ENCODE measurements around the gene PARN.

PARN gene

DNA sequence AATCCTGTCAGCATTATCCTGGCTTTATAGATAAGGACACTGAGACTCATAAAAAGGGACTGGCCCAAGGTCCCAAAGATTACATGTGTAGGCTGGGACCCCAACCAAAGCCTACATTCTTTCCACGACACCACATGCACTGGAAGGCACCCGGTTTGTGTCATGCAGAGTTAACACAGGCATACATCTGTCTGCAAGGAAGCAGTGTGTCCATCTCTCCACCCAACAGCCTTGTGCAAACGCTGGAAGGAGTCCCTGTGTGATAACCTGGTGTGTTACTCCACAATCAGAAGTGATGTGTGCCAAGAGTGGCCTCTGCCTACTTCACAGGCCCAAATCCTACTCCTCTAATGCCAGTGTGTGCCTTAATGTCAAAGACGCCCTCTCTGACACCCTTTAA, 139.8 kb downstream of the PARN start:
- no peak for DNase-seq (ENCODE audit: low read depth)
- no peak overlapping the region for H3K4me3 ChIP-seq (ENCODE audit: control insufficient read depth, low read depth, low read length)
- TF ChIP-seq, protein P1, sequence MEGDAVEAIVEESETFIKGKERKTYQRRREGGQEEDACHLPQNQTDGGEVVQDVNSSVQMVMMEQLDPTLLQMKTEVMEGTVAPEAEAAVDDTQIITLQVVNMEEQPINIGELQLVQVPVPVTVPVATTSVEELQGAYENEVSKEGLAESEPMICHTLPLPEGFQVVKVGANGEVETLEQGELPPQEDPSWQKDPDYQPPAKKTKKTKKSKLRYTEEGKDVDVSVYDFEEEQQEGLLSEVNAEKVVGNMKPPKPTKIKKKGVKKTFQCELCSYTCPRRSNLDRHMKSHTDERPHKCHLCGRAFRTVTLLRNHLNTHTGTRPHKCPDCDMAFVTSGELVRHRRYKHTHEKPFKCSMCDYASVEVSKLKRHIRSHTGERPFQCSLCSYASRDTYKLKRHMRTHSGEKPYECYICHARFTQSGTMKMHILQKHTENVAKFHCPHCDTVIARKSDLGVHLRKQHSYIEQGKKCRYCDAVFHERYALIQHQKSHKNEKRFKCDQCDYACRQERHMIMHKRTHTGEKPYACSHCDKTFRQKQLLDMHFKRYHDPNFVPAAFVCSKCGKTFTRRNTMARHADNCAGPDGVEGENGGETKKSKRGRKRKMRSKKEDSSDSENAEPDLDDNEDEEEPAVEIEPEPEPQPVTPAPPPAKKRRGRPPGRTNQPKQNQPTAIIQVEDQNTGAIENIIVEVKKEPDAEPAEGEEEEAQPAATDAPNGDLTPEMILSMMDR (conservative IDR thresholded peaks at IDR 0.05; ENCODE audit: control insufficient read depth, insufficient read depth, low read depth, low read length), result no peak

DNA sequence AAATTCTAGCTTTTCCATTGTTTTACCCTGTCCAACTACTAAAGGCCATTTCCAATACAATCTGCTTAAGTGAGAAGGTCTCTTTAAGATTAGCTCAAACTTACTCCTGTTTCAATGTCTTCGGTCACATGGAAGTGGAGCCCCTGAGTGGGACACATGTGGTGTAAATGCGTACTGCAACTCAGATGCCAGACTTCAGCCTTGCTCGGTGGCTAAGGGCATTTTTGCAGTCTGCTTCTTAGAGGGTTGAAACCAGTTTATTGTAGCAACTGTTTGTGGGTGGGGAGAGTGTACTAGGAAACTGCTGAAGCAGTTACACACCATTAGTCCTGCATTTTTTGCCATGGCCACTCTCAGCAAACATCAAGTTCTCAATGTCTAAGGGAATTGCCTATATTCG, 140.6 kb downstream of the PARN start:
- no peak for DNase-seq (ENCODE audit: low read depth)

GRCh38 chr16:14487579-14487978, 142.5 kb downstream of the PARN start:
- H3K4me3 ChIP-seq (ENCODE audit: control insufficient read depth, low read depth, low read length), result no peak overlapping the region
- TF ChIP-seq, protein P1 (conservative IDR thresholded peaks at IDR 0.05; ENCODE audit: control insufficient read depth, insufficient read depth, low read depth, low read length), result no peak
- DNase-seq (ENCODE audit: low read depth), result no peak

More for the DNA sequence above, 140.6 kb downstream of the PARN start:
- TF ChIP-seq, protein P1 (conservative IDR thresholded peaks at IDR 0.05; ENCODE audit: control insufficient read depth, insufficient read depth, low read depth, low read length), result peak; percentile 24
- no peak overlapping the region for H3K4me3 ChIP-seq (ENCODE audit: control insufficient read depth, low read depth, low read length)

DNA sequence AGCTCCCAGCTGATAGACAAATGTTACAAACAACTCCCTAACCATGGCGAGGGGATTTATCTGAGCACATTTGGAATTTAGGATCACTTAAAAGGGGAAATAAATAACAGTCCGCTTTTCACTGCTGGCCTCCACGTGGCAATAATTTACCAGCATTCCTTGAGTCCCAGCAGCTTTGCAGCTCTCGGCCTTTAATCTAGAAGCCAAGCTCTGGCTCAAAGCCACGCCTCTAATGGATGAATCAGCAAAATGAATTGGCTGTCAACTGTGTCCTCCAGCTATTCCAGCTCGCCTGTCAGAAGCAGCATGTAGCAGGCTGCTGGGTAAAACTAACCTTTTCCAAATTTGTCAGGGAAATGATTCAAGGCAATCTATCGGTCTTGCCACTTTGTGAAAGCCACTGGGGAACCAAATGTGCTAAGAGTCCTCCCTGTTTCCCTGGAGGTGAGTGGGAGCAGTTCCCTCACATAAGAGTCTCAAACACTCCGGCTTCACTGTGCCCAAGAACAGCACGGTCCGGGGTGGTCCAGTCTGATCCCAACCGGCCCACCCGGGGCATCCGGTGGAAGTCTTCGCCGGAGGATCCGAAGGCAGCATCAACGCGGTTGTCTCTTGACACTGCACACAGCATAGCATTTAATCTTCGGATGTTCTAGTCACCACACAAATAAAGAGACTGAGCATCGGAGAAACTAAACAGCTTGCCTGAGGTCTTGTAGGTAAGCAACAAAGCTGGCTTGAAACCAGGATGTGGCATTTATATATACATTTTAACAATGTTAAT, 143.3 kb downstream of the PARN start:
- TF ChIP-seq, protein P1 (conservative IDR thresholded peaks at IDR 0.05; ENCODE audit: control insufficient read depth, insufficient read depth, low read depth, low read length), result no peak
- DNase-seq (ENCODE audit: low read depth), result peak; percentile 97
- H3K4me3 ChIP-seq (ENCODE audit: control insufficient read depth, low read depth, low read length), result peak overlapping the region; percentile 46

- peak; percentile 22 for DNase-seq (ENCODE audit: low read depth)
- TF ChIP-seq, protein P1 (conservative IDR thresholded peaks at IDR 0.05; ENCODE audit: control insufficient read depth, insufficient read depth, low read depth, low read length), result no peak
- H3K4me3 ChIP-seq (ENCODE audit: control insufficient read depth, low read depth, low read length), result no peak overlapping the region
Measured at GRCh38 chr16:14485811-14486519, 144.1 kb downstream of the PARN start.

DNA sequence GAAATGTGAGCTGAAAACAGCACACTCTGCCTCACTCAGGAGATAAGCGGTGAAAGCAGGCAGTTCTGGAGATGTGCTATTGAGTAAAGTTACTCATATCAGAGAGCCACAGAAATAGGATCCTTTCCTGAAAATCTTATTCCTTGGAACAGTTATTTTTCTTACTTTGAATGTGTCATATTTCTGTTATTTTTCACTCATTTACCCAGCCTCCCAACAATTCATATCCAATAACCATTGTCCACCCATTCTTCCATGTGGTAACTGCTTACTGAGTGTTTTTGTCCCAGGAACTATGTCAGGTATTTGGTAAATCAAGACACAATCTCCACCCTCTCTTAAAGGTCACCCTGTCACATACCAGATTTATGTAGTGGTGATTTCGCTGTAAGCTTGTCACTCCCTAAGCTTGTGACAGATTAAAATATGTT, 144.9 kb downstream of the PARN start:
- peak; percentile 26 for DNase-seq (ENCODE audit: low read depth)

More for the DNA sequence above, 144.9 kb downstream of the PARN start:
- TF ChIP-seq, protein P1 (conservative IDR thresholded peaks at IDR 0.05; ENCODE audit: control insufficient read depth, insufficient read depth, low read depth, low read length), result no peak
- H3K4me3 ChIP-seq (ENCODE audit: control insufficient read depth, low read depth, low read length), result no peak overlapping the region

Measured in fibroblast of mammary gland (primary cell).